ENCODE data around the gene CCL19.
A peak's percentile ranks its signal among the peaks of the same experiment; 100 is the strongest.
"Not testable (repeated sequence)": the region's sequence is repeated elsewhere in the genome, so short reads cannot be mapped to it uniquely, and the experiment has no call there.

CCL19 gene

DNA sequence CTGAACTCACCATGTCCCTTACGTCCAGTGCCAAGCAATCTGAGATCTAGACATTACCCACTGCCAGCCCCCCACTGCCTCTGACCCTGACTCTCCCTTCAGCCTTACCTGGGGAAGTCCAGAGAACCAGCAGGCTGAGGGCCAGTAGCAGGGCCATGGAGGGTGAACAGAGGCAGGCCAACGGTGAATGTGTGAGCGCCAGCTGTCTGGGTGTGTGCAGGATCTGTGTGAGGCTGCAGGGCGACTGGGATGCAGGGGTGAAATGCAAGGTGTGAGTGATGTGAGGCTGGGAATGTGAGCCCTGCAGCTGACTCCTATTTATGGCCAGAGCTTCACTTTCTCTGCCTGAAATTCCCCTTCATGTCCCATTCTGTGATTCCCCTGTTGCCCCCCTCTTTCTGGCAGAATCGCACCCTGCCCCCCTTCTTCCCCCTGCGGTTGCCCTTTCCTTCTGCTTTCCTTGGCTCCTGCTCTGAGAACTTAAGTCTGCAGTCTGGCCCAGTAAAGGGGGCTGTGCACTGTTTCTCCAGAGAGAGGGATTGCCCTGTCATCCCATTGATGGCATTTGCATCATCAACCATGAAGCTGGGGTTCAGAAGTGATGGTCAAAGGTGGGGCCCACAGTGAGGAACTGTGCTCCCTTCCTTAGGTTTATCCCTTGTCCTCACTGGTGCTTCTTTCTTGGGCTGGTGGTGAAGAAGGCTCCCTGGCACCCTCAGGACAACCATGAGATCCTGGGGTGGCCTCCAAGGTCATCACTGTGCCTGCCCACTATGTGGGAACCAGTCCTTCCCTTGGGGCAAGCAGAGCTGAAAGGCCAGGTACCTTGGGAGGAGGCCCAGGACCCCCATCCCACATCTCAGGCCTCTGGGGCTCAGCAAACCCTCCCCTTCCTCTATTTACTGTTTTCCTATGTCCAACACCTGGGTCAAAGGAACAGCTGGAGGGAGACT is at the start of gene CCL19:
Gene CCL19, minus strand, starts transcription at position 294 of the 953 bp plus-strand sequence. Its CDS starts 137 bp downstream, at position 157.
- DNase-seq = no peak

DNA sequence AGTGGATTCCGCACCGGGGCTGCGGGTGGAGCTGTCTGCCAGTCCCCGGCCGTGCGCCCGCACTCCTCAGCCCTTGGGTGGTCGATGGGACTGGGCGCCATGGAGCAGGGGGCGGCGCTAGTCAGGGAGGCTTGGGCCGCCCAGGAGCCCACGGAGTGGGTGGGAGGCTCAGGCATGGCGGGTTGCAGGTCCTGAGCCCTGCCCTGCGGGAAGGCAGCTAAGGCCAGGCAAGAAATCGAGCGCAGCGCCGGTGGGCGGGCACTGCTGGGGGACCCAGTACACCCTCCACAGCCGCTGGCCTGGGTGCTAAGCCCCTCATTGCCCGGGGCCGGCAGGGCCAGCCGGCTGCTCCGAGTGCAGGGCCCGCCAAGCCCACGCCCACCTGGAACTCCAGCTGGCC is 49.1 kb upstream of the CCL19 start:
- not testable (repeated sequence) for DNase-seq

DNA sequence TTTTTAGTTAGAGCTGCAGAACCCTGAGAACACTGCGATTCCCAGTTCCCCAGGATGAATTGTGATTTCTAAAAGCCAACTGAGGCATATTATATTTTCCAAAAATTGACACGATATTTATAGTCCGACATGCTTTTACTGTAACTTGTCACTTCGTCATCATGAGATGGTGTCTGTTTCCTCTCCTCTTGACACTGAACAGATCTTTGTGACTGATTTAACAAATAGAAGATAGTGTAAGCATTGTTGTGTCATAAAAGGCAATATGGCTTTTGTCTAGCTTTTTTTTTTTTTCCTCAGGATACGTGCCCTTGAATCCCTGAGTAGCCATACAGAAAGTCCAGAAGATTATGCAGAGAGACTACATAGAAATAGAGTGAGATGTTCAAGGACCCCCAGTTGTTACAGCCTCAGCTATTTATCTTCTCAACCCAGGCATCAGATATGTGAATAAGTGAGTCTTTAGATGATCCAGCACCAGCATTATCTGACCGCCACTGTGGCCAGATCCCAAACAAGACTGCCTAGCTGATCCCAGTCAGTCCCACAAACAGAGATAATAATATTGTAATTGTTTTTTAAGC is 46.7 kb upstream of the CCL19 start:
- DNase-seq = no peak

DNA sequence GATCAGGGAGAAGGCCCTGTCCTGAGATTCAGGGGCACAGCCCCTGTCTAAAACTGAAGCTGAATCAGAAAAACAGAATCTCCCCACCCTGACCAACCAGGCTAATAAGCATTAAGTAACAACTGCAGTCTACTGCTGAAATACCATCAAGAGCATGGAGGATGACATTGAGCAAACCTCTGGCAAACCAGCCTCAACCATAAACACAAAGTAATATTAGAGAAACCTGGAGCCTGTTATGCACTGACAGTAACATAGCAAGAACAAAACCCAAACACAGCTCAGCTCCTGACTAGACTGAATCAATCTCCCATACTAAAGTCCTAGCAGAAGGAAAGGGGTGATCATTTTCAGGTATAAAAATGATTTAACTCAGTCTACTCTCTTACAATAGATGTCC is 43.6 kb upstream of the CCL19 start:
- DNase-seq = no peak

DNA sequence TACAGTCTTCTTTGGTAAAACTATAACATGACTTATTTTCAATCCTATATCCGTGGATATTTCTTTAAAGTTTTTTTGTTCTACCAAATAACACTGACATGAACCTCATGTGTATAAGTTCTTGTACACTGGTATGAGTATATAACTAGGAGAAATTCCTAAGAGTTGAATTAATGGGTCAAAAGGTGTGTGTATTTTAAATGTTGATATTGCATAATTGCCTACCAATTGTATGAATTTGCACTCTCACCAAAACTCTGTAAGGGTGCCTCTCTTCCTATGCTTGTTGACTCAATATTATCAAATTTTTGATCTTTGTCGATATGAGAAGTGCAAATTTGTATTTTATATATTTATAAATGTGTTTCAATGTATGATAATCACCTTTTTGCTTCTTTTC is 41.8 kb upstream of the CCL19 start:
- no peak for DNase-seq

DNA sequence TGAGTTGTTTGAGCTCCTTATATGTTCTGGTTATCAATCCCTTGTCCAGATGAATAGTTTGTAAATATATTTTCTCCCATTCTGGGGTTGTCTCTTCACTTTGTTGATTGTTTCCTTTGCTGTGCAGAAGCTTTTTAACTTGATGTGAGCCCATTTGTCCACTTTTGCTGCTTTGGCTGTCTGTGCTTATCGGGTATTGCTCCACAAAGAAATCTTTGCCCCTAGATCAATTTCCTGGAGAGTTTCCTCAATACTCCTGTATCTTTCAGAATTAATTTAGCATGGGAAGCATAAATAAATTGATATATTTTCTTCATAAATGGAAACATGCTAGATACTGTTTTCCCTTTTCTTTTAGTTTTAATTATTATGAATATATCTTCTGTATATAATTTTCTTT is 41.4 kb upstream of the CCL19 start:
- DNase-seq = no peak

DNA sequence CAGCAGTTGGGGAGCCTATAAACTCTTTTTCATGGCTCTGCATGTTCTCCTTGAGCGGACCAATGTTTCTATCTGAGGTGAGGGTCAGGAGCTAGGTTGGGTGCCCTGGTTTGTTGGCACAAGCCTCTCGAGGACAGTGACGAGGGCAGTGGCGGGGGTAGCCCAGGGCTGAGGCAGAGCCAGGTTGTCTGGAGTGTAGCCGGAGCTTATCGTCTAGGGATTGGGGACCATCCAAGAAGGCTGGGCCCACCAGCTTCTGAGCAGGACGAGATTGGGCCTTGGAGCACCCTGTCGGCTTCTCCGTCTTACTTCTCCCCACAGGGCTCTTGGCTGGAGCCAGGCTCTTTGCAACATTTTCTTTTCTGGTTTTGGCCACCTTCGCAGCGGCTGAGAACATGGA is 32.1 kb upstream of the CCL19 start:
- DNase-seq = no peak

DNA sequence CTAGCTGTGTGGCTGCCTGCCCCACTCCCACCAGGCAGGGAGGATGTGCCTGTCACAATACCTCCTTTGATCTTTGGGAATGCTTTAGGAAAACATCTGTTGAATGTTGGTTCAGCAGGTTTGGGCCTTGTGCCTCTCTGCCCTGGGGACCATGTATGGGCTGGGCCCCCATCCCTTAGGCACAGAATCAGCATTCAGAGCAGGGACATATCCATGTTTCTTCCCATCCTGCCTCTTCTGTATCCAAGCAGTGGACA is 28.6 kb upstream of the CCL19 start:
- not testable (repeated sequence) for DNase-seq

DNA sequence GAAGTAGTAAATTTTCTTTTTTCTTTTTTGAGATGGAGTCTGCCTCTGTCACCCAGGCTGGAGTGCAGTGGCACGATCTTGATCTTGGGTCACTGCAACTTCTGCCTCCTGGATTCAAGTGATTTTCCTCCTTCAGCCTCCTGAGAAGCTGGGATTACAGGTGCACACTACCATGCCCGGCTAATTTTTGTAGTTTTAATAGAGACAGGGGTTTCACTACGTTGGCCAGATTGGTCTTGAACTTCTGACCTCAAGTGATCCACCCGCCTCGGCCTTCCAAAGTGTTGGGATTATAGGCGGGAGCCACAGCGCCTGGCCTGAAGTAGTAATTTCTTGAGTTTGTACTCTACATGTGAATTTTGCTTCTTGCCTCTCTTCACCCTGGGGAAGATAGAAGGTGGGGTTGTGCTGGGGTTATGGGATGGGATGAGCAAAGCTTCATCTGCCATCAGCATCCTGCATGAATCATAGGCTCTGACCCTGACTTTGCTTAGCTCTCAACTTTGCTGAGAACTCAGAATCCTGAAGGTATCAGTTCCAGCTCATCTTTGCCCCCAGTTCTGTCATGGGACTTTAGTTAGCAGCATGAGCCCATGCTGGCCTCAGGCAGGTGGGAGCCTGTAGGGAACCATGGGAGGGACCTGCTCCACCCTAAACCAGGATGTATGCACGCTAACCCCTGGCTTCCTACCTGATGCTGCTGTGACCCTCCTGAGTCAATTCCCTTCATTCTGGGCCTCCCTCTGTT is 28.1 kb upstream of the CCL19 start:
- DNase-seq = no peak

DNA sequence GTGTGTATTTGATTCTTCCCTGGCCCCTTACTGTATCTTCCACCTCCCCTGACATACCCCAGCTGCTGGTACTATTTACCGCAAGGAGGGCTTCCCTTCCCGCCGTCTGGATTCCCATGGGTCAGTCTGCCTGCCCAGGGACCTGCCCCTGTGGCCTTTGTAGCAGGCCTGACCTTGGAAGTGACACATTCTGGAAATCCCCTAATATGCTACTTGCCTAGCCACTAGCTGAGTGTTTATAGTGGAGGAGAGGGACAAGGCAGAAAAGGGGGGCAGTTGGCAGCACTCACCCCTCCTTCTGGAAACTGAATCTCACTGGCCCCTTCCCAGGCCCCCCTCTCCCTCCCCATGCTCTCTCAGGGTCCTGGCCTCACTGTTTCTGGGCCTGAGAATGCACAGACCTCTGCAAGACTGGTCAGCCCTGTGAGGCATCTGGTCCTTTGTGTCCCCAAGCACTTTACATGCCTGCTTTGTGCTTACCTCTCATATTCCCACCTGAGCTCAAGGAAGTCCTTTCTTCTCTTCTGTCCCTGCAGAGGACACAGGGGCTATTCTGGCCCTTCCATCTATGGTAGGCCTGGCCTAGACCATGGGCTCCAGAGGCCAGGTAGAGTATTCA is 27.0 kb upstream of the CCL19 start:
- DNase-seq = no peak

DNA sequence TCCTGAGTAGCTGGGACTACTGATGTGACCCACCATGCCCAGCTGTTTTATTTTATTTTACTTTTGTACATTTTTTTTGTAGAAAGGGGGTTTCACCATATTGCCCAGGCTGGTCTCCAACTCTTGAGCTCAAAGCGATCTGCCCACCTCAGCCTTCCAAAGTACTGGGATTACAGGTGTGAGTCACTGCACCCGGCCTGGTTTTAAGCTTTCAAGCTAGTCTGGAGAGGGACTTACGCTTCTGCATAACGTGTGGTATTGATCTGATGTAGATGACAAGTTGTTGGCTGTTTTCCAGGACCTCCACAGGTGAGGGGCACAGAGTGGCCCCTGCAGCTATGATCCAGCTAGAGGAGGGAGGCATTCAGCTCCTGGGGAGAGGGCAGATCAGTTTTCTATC is 25.6 kb upstream of the CCL19 start:
- DNase-seq = no peak

DNA sequence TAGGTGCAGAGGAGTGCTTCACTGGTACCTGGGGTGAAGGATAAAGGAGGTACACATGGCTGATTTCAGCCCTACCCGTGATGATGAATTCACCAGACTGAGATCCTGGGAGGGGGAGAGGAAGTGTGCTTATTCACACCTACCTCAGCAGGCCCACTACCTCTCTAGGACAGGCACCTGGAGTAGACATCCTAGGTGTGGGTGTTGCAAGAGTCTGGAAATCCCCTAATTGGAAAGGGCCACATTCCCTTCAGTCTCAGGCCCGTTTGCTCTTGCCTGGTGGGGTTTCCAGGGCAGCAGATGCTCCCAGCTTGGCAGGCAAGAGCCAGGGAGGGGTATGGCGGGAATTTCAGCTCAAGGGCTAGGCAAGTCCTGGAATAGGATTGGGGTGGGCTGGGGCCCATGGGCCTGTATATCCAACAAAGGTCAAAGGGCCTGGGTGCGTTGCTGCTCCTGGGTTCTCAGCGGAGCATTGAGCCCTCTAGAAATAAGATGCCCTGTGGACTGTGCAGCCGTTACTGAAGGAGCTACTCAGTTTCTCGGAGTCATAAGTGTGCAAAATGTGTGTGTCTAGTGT is 24.7 kb upstream of the CCL19 start:
- DNase-seq = no peak

DNA sequence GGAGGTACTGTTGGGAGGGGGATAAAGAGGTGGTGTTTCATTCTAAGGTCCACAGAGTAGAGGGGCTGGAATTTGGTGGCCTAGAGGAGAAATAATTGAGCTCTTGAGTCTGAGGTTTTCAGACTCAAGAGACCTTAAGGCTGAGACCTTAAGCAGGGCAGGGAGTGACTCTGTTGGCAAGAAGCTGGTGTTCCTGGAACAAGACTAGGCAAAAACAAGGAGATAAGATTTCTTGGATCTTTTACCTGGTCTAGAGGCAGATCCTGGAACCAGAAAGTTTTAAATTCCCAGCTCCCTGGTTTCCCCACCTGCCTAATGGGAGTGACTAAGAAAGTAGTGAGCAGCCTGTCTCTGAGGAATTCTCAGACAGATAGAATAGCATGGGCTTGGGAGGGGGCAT is 22.9 kb upstream of the CCL19 start:
- no peak for DNase-seq

DNA sequence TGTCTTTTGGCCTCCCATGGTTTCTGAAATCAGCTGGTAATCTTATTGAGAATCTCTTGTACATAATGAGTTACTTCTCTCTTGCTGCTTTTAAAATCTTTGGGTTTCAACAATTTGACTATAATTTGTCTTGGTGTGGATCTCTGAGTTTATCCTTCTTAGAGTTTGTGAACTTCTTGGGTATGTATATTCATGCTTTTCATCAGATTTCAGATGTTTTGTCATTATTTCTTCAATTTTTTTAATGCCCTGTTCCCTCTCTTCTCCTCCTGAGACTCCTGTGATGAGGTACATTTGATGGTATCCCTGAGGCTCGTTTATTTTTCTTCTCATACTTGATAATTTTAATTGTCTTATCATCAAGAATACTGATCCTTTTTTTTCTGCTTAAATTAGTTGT is 21.1 kb upstream of the CCL19 start:
- DNase-seq = no peak

DNA sequence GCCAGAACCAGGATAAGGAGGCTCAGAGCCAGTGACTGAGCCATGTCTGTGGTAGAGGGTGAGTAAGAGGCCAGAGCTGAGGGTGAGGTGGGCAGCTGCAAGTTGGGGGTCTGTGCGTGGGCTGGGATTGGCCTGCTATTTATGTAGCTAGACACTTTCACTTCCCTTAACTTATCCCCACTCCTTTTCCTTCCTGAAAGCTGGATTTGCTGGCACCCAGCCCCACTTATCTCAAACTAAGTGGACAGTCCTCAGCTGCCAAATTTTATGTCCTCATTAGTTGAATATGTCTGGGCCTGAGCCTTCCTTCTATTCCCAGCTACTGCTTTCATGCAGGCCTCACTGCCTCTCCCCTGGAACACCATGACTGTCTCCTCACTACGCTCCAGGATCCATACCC is 18.9 kb upstream of the CCL19 start, which contains the start of gene CCL21:
Gene CCL21, minus strand, starts transcription at position 114 of the 400 bp plus-strand sequence. Its CDS starts 70 bp downstream, at position 44.
- no peak for DNase-seq

DNA sequence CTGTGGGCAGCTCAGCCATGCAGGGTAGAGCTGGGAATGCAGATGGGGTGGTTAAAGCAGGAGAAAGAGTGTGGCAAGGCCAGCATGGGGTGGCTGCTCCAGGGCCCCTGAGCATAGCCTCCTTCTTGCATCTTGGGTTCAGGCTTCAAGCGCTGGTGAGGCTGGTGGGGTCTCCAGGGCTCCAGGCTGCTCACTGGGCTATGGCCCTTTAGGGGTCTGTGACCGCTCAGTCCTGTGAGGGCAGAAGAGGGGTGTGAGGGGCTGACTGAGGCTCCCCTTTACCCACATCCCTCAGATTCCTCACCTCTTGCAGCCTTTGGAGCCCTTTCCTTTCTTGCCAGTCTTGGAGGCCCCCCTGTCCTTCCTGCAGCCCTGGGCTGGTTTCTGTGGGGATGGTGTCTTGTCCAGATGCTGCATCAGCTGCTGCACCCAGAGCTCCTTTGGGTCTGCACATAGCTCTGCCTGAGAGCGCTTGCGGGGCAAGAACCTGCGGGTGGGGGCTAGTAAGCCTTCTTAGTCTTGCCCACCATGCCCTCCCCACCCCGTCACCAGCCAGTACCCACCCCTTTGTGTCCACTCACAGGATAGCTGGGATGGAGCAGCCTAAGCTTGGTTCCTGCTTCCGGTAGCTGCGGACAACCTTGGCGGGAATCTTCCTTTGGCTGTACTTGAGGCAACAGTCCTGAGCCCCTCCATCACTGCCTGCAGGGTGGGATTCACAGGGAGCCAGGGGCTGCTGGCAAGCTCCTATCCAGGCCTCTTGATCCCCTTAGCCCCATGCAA is 18.3 kb upstream of the CCL19 start:
- DNase-seq = no peak

DNA sequence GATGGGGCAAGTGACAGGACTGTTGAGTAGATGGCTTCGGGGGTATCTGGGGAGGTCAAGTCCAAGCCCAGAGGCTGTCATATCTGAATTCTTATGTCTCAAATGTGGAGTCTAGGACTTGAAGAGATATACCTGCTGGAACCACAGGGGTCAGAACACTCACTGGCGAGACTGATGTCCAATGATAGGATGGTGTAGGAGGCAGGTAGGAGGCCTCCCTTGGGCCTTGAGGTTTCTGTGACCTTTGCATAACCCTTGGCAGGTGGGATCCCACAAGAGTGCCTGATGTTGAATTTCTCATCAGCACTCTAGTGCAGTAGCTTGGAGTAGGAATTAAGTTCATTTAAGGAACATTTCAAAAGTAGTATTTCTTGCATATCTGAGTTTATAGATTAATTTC is 16.1 kb upstream of the CCL19 start:
- DNase-seq = no peak

DNA sequence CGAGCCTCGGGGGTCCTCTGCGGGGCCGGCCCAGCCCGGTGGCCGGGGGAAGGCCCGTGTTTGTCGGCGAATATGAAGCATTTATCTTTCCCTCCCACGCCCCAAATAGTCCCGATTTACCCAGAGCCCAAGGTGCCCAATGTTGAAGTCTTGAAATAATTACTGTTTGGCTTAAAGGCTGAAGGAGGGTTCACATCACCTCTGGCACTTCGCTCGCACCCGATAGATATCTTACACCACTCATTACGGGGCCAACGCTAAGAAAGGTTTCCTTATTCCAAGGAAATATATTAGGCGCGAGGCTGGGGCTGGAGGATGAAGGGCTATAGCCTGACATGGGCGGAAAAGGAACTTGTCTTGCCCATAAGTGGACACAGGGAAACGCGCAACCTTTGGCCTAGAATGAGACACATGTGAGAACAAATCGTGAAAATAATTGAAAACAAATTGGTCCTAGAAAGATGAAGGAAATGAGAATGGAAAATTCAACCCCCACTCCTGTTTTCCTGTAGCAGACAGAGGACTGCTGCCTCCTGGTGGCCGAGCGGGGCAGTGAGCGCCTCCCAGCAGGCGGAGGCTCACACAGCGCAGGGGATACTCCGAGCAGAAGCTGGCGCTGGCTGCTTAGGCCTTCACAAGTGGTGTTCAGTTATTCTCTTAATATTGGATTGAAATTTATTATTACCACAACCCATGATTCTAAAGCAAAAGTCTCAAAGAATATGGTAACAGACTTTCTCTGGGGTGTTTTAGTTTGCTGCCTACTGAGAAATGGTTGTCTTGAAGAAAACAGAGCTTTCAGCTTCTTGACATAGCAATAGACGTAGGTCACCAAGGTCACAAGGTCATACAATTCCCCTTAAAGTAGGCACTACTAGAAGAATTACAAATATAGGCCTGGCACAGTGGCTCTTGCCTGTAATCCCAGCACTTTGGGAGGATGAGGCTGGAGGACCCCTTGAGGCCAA is 11.0 kb upstream of the CCL19 start:
- peak; percentile 77 for DNase-seq

DNA sequence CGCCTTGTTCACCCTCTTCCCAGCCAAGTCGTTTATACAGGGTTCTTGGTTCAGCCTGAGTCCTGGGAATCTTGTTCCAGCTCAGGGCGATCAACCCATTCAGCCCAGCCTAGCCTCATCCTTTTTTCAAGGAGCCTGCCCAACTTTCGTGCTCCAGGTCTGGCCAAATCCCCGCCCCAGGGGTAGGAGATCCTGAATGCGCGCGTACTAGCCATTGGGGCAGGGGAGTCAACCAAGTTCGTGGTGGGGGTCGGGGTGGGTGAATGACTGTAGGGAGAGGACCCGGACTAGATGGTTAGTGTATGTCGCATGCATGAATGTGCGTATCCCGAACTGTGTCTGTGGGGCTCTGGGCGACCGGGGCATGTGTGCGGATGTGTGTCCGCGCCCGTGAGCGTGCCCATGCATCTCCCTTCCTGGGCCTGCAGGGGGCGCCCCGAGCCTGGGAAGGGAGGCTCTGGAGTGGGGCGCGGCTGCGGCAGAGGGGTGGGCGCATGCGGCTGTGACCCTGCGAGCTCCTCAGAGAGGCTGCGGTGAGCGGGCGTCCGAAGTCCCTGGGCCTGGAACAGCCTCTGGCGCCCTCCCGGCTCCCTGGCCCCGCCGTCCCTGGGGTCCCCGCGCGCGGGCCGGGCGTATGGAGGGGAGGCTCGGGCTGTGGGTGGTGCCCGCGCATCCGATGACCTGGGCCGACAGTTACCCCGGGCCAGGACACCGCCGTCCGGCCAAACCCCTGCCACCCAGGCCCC is 10.1 kb upstream of the CCL19 start:
- peak; percentile 78 for DNase-seq

DNA sequence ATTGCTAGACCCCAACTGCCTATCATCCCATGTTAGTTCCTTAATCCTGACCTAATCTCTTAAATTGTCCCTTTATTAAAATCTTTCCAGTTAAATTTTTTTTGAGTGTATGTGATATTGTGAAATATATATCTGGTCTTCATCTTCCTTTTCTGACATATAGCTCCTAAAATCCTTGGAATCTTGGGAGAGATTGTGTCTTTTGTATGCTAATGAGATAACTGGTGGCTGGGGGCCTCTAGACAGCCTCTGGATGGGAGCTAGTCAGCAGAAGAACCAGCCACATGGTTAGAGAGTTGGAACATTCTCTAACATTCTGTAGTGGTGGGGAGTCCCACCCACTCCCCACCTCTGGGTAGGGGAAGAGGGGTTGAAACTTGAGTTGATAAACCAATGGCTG is 3.7 kb upstream of the CCL19 start:
- DNase-seq = no peak
